Measurements from ENCODE around the gene PRM1. TPM values are rescaled to one million over a fixed set of nuclear protein-coding genes. Genes with fewer than 3 reads are reported as not detected.

The PRM1 gene, protein sequence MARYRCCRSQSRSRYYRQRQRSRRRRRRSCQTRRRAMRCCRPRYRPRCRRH
- total RNA-seq, result not detected in 2 replicates

DNA sequence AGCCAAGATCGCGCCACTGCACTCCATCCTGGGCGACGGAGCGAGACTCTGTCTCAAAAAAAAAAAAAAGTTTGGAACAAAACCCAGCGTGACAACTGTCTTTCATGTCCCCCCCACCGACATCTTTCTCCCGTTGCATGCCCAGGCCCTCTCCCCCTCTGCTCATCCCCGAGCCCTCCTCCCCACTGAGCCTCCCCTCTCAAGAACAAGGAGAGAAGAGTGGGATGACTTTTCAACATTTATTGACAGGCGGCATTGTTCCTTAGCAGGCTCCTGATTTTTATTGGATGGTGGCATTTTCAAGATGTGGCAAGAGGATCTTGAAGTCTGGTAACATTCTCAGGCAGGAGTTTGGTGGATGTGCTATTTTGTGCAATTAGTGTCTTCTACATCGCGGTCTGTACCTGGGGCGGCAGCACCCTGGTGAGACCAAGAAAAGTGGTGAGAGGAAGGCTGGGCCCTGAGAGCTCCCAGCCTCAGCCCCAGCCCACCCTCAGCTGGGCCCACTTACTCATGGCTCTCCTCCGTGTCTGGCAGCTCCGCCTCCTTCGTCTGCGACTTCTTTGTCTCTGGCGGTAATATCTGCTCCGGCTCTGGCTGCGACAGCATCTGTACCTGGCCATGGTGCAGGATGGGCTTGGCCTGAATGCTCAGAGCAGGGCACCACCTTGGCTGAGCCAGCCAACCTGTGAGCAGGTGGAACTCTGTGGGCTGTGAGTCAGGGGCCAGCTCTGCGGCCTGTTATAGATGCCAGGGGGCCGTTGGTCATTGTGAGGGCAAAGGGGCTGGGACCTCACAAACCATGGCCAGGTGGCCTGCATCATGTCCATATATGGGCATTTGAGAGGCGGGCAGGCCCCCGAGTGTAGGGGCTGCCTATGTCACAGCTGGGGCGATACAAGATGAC lies at the start of gene PRM1:
Gene PRM1, minus strand, starts transcription at position 715 of the 907 bp plus-strand sequence. Its CDS starts 92 bp downstream, at position 623.

DNA sequence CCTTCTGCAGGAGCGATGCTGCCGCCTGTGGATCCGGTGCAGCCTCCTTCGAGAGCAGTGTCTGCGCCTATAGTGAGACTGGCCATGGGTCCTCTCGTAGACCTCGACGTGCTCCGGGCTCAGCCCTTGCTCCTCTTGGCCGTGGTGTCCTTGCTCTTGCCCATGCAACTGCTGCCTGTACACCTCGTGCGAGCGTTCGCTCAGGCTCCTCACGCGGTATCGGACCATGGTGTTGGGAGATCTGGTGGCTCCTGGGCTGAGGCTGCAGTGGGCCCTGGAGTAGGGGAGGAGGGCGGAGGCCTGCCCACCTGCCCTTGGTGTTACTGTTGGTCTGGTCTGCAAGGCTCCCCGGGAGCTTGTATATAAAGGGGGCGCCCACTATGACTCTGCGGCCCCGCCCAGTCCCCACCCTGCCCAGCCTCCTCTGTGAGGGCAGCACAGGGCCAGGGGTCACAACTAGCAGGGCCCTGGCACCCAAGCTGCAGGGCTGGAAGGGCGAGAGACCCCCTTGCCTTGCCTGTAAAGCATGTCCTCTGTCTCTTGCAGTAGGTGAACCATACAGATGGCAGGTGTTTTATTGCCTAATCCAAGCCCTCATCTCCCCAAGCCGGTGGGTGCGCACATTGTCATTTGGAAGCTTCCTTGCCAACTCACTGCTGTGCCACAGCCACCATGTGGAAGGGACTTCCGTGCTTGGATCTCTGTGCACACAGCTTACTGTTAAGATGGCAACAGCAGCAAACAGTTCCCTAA lies 4.8 kb downstream of the PRM1 start, which contains the start of gene PRM2:
Gene PRM2, minus strand, starts transcription at position 338 of the 753 bp plus-strand sequence. Its CDS starts 110 bp downstream, at position 228.

DNA sequence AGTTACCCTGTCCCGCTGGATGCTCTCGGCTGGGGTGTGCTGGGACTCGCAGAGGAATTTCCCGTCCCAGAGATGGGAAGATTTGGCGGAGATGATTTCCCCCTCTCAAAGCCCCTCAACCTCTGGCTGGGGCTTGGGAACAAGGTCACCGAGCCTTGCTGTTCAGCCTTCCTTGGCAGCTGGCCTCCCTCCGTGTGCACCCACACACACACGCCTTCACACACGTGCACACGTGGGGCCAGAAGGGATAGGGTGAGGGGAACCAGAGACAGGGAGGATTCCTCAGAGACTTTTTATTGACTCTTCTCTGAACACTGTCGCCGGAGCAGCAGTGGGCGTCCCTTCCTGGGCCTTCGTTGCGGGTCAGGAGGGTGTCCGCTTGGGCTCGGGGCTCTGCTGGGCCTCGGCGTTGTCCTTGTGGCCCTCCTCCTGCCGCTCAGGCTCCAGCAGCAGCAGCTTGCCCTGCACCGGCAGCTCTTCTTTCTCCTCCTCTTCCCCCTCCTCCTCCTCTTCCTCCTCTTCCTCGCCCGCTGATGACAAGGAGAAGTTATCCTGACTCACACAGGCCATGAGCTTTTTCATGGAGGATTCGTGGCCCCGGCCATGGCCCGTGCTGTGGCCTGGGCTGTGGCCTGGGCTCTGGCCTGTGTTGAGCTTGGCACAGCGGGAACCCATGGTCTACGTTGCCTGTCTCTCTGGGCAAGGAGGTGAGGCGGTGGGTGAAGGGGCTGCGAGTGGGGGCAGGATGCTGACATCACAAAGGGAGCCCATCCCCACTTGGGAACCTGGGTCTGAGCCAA lies 8.0 kb downstream of the PRM1 start, which contains the start of gene PRM3:
Gene PRM3, minus strand, starts transcription at position 709 of the 800 bp plus-strand sequence. Its CDS starts 34 bp downstream, at position 675.

DNA sequence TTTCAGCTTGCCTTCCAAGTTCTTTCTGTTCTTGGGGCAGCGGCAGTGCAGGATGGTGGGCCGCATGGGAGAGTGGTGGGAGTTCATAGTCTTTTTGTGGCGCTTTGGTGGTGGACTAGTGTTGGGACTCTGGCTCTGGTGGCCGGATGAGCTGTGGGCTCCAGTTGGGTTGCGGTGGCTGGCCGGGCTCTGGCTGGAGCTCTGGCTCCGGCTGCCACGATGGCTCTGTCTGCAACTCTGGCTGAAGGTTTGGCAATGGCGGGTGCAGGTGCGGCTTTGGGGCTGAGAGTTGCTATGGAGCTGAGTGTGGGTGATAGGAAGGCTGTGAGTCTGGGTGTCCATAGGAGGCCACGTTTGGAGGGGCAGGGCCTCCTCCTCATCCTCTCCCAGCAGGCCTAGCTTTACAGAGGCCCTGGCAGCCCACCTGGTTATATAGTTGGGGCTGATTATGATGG lies 12.2 kb downstream of the PRM1 start, which contains the start of gene TNP2:
Gene TNP2, minus strand, starts transcription at position 405 of the 455 bp plus-strand sequence. Its CDS starts 63 bp downstream, at position 342.

DNA sequence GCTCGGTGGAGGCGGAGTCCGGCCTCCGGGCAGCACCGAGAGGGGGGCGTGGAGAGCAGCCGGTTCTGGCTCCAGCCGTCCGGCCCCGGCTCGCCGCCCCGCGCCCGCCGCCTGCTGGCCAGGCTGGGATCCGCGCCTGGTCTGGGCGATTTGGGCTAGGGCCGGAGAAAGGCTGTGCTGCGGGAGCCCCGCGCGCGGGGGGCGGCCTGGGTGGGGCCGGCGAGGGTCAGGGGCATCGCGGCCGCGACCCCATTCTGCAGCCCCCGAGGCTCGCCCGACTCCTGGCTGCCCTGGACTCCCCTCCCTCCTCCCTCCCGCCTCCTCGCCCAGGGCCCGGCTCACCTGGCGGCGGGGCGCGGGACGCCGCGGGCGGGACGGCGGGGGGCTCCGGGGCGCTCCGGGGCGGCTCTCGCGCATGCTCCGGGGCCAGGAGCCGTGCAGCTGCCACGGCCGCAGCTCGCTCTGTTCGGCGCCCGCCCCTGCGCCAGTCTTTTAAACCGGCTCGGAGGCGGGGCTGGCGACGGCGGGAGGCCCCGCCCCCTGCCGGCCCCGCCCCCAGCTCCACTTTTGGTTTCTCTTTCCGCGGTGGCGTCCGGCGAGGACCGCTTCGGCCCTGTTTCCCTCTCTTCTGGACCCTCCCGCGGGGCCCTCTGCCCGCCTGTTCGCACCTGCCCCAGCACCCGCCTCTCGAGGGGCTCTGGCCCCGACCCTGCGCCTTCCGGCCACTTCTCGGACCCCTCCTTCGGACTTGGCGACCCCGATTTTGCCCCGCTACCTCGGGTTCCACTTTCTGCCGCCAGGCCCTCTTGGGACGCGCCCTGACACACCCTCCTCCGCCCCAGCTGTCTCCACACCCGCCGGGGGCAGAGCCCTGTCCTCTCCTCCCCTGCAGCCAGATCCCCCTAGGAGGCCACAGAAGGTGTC lies 25.1 kb downstream of the PRM1 start, which contains the start of gene SOCS1:
Gene SOCS1, minus strand, starts transcription at position 468 of the 924 bp plus-strand sequence. CDS start 726 bp downstream, outside the sequence.

Small RNAs within 50 kb of the gene (small RNA-seq; reads per million reads assigned to genes)
- gene MIR548H2 (not detected), gene RF00019 (not detected), gene RF00554 (not detected)

Other genes with a start within 250 kb of the PRM1 start
- gene SOCS1, start 25.1 kb downstream of the PRM1 start, total RNA-seq, result 0.43 and 2.1 TPM in 2 replicates
- gene TNP2, start 12.0 kb downstream of the PRM1 start, total RNA-seq, result not detected in 2 replicates
- not detected in 2 replicates for gene PRM3, start 7.7 kb downstream of the PRM1 start, total RNA-seq
- not detected in 2 replicates for gene PRM2, start 4.8 kb downstream of the PRM1 start, total RNA-seq
- gene RMI2, start 64.1 kb upstream of the PRM1 start, total RNA-seq, result 8.0 and 15.9 TPM in 2 replicates